Stimulated activated CD4-positive, alpha-beta T cell treated with anti-CD3 and anti-CD28 coated beads, Interleukin-12 subunit alpha, Interleukin-12 subunit beta, amount 100 ng/mL, for 48 hours (primary cell): Measurements from ENCODE around the gene TSPY1.
"Not testable (repeated sequence)": the region's sequence is repeated elsewhere in the genome, so short reads cannot be mapped to it uniquely, and the experiment has no call there.

Experiments used
- DNase-seq, 3 donors: peaks; one replicate each; pipeline ENCODE4 v3.0.0-alpha.2; 2020; ENCODE audit warnings: low read depth in 2 of 3, low spot score in 1 of 3

Gene TSPY1, protein sequence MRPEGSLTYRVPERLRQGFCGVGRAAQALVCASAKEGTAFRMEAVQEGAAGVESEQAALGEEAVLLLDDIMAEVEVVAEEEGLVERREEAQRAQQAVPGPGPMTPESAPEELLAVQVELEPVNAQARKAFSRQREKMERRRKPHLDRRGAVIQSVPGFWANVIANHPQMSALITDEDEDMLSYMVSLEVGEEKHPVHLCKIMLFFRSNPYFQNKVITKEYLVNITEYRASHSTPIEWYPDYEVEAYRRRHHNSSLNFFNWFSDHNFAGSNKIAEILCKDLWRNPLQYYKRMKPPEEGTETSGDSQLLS

DNA sequence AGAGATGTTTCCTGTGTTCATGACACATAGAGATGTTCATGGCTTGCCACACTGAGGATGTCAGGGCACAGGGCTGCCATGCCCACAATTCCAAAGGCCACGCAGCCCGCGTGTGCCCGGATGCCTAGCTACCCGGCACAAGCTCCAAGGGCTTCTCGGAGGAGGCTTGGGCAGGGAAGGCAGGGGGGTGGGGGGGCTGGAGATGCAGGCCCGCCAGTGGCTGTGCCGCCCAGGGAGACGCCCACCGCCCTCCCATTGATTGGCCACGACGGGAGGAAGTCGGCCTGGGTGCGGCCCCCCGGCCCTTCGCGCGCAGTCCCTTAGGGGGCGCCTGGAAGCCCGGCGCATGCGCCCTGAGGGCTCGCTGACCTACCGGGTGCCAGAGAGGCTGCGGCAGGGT lies at the start of gene TSPY1:
TSPY1 (plus strand) TSS at position 301 of the 400 bp plus-strand sequence; CDS start at position 347, 46 bp downstream.
- DNase-seq: not testable (repeated sequence)

- not testable (repeated sequence) for DNase-seq
These were observed 20.2 kb downstream of the TSPY1 start, which contains the start of gene TSPY9 for GRCh38 chrY:9486967-9487366. TSPY9 (plus strand) TSS chrY:9487267; CDS start chrY:9487313, 46 bp downstream.

DNA sequence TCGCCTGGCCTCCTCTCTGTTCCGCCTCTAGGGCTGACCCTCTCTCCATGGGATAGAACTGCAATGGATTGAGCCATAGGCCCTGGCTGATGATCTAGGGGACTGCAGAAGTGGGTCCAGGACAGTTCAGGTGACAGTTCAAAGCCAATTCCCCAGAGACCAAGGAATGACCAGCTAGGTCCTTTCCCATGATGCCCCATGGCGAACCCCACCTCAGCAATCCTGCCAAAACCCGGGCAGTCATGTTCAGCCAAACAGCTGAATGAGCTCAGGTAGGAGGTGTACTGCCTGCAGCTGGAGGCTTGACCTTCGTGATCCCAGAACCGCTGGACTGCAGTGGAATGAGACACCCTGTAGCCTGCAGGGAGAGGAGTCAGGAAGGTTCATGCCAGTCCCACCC lies 37.6 kb downstream of the TSPY1 start:
- DNase-seq: not testable (repeated sequence)

DNA sequence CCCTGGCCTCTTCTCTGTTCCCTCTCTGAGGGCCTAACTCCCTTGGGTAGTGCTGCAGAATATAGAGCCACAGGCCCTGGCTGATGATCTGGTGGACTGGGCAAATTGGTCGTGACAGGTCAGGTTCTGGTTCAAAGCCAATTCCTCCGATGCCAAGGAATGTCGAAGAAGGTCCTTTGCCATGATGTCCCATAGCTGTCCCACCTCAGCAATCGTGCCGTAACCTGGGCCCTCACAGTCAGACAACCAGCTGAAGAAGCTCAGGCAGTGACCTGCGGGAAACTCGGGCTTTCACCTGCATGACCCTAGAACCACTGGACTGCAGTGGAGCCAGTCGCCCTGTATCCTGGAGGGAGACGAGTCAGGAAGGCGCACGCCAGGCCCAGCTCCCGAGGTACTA lies 49.5 kb downstream of the TSPY1 start:
- not testable (repeated sequence) for DNase-seq
